ENCODE results near the gene SLC24A3.

DNA sequence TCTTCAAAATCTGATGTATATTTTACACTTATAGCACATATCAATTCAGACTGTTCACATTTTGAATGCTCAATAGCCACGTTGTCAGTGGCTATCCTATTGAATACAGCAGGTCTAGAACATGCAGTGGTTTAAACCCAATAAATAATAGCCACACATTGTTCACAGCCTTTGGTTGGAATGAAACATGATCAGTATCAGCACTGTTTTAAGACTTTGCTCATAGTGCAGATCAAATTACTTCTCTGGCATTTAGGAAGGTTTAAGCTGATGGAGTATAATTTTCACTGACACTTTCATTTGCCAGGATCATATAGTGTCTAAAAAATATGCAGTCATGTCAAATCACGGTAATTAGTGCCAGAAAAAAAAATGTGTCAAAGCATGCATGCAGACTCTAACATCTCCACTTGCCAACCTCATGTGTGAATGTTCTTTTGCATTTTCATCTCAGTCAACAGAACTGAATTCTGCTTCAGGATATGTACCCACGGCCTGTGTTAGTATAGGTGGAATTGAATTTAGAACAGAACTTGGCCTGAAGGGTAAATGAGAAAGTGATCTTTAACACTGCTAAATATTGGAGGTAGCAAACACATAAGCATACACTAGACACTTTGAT, 184.1 kb downstream of the SLC24A3 start:
- TF ChIP-seq ZNF785 (tag by site-specific recombination; IDR thresholded peaks at IDR 0.05) (no peak), GLI2 (tag by site-specific recombination; IDR thresholded peaks at IDR 0.05; ENCODE audit: borderline replicate concordance, low read depth) (no peak), ZNF114 (tag by site-specific recombination; IDR thresholded peaks at IDR 0.05) (no peak)
- TF ChIP-seq, protein P1, sequence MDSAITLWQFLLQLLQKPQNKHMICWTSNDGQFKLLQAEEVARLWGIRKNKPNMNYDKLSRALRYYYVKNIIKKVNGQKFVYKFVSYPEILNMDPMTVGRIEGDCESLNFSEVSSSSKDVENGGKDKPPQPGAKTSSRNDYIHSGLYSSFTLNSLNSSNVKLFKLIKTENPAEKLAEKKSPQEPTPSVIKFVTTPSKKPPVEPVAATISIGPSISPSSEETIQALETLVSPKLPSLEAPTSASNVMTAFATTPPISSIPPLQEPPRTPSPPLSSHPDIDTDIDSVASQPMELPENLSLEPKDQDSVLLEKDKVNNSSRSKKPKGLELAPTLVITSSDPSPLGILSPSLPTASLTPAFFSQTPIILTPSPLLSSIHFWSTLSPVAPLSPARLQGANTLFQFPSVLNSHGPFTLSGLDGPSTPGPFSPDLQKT (IDR thresholded peaks at IDR 0.05; ENCODE audit: borderline replicate concordance, low read depth, low read length), result no peak
- TF ChIP-seq, protein P2, sequence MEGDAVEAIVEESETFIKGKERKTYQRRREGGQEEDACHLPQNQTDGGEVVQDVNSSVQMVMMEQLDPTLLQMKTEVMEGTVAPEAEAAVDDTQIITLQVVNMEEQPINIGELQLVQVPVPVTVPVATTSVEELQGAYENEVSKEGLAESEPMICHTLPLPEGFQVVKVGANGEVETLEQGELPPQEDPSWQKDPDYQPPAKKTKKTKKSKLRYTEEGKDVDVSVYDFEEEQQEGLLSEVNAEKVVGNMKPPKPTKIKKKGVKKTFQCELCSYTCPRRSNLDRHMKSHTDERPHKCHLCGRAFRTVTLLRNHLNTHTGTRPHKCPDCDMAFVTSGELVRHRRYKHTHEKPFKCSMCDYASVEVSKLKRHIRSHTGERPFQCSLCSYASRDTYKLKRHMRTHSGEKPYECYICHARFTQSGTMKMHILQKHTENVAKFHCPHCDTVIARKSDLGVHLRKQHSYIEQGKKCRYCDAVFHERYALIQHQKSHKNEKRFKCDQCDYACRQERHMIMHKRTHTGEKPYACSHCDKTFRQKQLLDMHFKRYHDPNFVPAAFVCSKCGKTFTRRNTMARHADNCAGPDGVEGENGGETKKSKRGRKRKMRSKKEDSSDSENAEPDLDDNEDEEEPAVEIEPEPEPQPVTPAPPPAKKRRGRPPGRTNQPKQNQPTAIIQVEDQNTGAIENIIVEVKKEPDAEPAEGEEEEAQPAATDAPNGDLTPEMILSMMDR (tag by site-specific recombination; IDR thresholded peaks at IDR 0.05), result no peak
